Fibroblast of skin of scalp (primary cell): ENCODE data around the gene ADH1A.
A peak's percentile ranks its signal among the peaks of the same experiment; 100 is the strongest.
"Not testable (repeated sequence)": the region's sequence is repeated elsewhere in the genome, so short reads cannot be mapped to it uniquely, and the experiment has no call there.

Source experiments
- DNase-seq: peaks from one replicate; pipeline ENCODE4 v3.0.0-alpha.2; 2013

ADH1A gene

DNA sequence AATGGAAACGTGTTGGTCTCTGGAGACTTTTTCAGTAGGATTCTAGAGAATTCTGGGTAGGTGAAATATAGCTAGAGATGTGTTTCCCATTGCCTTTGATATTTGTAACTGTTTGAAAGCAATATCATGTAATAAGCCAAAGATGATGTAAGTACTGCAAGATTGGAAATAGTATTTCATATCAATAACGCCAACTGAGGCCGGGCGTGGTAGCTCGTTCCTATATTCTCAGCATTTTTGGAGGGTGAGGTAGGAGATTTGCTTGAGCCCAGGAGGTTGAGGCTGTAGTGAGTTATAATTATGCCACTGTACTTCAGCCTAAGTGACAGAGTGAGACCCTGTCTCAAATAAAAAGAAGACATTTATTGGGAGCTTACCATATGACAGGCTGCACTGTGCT is 9.5 kb downstream of the ADH1A start:
- no peak for DNase-seq

DNA sequence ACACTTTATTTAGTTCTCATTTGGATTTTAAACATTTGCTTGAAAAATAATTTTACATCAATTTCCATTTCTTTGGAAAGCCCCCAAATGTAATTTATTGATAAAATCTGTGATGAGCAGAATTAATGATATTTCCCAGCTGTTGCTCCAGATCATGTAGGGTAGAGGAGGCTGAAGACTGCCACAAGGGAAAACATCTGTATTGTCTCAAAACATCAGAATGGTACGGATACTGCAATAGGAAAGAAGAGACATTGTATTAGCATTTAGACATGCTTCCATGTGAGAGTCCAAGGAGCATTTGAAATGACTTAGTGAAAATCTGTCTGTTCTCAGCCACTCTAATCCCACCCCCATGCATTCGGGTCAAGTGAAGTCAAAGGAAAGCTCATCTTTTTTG is 14.4 kb downstream of the ADH1A start:
- DNase-seq, result no peak

DNA sequence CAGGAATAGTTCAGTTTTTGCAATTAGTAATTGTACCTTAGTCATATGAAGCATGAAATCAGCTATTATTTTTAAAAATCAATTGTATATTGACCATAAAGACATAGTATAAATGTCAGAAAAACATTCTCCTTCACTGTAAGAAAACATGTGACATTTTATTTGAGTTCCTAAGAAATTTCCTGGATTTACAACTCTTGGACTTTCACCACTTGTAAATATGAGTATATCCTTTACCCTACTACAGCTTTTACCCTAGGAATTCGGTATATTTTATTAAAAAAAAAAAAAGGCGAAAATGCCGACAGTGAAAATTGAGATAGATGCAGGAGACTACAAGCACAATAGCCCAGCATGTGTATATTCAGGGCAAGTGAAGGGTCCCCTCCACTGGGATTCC is 14.9 kb downstream of the ADH1A start:
- DNase-seq, result no peak

DNA sequence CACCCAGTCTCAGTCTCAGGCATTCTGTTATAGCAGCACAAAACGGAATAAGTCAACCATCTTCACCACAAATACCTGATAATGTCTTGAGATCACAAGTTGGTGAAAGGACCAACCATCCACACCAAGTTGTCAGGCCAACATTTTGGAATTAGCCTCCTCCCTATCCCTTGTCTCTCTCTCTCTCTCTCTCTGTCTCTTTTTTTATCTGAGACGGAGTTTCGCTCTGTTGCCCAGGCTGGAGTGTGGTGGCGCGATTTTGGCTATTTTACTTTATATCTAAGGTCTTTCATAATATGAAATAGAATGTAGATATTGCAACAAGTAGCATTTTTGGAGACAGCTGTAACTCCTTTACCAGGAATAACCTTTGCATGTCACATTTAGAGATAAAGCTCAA is 15.7 kb downstream of the ADH1A start:
- DNase-seq, result no peak

DNA sequence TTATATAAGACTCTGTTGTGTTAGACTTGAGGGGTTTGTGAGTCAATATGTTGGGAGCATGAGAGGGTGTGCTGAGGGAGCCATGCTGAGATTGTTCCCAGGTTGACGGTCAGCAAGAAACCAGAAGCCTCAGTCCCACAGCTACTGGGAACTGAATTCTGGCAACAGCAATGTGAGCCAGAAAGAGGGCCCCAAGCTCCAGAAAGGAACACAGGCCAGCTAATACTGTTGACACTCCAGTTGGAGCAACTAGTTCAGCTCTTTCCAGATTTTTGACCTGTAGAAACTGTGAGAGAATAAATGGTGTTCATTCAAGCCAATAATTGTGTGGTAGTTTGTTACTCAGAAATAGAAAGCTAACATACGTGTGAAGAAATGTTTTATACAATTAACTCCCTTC is 17.1 kb downstream of the ADH1A start:
- DNase-seq, result no peak

DNA sequence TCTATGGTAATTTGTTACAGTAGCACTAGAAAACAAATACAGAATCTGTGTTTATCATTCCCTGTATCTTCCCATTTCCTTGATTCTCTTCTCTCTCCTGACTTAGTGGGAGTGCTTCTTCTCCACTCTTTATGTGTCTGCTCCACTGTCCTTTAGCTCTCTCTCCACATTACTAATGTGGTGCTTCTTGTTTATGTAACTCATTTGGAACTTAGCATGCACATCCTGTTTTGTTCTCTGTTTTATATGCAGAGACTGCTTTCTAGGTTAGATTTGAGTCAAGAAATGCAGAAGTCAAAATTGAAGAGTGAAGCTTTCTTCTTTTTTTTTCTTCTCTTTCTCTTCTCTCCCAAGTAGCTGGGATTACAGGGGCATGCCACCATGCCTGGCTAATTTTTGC is 25.9 kb downstream of the ADH1A start:
- no peak for DNase-seq

DNA sequence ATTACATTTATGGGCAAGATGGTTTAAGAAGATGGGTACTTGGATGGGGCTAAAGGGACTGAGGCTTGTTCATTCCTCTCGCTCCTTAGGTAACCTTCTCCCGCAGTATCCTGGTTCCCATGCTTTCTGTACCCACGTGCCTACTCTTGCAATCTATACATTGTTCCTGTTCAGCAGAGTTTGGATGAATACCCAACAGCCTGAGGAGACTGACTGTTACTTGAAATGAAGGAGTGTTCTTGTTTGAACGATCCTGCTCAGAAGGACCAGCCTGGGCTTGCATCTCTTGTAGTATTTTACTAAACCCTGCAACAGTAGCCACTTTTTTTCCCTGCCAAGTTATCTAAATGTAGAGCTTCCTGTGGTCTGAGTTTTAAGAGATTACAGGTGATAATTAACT is 38.0 kb downstream of the ADH1A start:
- DNase-seq, result no peak

DNA sequence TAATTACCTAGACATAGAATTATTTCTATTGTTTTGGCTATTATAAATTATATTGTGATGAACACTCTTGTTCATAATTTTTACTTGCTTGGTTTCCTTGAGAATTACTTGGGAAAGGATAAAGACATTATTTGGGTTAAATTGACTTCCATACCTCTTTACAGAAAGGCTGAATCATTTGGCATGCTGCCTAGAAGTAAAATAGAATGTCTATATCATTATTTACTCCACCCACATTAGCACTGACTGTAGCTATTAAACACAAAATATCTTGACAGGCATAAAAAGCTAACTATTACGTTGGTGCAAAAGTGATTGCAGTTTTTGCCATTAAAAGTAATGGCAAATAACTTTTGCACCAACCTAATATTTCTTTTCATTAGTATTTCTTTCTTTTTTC is 42.1 kb downstream of the ADH1A start:
- DNase-seq, result peak; percentile 4

DNA sequence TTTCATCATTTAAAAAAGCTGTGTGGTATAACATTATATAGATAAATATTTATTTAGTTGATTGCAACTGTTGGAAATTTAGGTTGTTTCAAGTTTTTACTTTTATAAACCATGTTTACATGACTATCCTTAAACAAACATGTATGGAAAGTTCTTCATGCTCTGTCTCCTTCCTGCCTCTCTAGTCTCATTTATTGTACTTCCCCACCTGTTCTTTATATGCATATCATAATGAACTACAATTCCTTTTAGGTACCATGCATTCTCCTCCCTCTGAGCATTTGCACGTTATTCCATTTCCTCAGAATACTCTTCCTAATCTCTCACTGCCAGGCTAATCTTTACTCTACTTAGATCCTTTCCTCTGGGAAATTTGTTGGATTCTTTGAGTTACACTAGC is 54.8 kb downstream of the ADH1A start:
- no peak for DNase-seq

DNA sequence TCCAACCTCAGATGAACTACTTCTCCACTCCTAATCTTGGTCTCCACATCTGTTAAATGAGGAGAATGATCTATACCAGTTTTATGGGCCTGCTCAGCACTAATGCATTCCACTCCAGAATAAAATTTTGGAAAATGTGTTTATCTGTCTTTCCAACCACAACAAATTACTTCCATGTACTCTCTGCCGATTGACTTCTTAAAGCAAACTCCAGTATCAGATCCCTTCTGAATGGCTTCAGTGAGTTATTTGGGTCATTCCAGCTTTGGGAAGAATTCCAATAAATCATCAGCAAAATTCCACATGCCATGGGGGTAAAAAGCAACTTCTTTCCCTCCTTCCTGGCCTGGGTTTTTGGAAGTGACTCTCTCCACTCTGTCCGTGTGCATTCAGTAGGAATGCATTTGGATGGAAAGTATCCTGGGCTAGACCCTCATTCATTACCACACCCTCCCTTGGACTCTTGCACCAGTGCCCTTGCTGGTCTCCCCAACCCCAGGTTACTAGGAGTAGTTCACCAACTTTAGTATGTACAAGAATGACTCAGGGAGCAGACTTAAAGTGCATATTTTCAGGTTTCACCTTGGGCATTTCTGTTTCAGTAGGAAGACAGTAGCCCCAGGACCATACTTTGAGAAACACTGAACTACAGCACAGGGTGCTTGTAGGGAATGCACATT is 56.3 kb downstream of the ADH1A start:
- DNase-seq, result no peak

DNA sequence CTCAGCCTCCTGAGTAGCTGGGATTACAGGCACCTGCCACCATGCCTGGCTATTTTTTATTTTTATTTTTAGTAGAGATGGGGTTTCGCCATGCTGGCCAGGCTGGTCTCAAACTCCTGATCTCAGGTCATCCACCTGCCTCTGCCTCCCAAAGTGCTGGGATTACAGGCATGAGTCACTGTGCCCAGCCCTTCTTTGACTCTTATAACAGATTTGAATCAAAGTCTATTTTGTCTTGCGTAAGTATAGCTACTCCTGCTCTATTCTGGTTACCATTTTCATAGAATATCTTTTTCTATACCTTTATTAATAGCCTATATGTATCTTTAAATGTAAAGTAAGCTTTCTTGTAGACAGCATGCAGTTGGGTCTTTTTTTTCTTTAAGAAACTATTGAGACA is 57.4 kb downstream of the ADH1A start:
- not testable (repeated sequence) for DNase-seq

DNA sequence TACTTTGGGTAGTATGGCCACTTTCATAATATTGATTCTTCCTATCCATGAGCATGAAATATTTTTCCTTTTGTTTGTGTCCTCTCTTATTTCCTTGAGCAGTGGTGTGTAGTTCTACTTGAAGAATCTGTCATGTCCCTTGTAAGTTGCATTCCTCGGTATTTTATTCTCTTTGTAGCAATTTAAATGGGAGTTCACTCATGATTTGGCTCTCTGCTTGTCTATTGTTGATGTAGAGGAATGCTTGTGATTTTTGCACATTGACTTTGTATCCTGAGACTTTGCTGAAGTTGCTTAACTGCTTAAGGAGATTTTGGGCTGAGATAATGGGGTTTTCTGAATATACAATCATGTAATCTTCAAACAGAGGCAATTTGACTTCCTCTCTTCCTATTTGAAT is 62.1 kb downstream of the ADH1A start:
- DNase-seq, result not testable (repeated sequence)

DNA sequence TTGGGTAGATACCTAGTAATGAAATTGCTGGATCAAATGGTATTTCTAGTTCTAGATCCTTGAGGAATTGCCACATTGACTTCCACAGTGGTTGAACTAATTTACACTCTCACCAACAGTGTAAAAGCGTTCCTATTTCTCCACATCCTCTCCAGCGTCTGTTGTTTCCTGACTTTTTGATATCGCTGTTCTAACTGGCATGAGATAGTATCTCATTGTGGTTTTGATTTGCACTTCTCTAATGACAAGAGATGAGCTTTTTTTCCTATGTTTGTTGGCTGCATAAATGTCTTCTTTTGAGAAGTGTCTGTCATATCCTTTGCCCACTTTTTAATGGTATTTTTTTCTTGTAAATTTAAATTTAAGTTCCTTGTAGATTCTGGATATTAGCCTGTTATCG is 63.1 kb downstream of the ADH1A start:
- DNase-seq, result not testable (repeated sequence)
